ENCODE data around the gene ERICH4.

- no peak for TF ChIP-seq ZBTB8A (IDR thresholded peaks at IDR 0.05; ENCODE audit: partially characterized antibody)
- TF ChIP-seq POLR2A (conservative IDR thresholded peaks at IDR 0.05): no peak
- TF ChIP-seq ZNF318 (IDR thresholded peaks at IDR 0.05; ENCODE audit: borderline replicate concordance in 1 of 2, low read depth in 1 of 2): no peak
- TF ChIP-seq TARDBP (IDR thresholded peaks at IDR 0.05): no peak
- TF ChIP-seq ATF2 (CRISPR knock-in tag; IDR thresholded peaks at IDR 0.05): no peak
- TF ChIP-seq ZC3H11A (IDR thresholded peaks at IDR 0.05; ENCODE audit: low read depth, low read length): no peak
- no peak for TF ChIP-seq ZNF740 (CRISPR knock-in tag; IDR thresholded peaks at IDR 0.05)
- no peak for TF ChIP-seq ZNF740 (tag; IDR thresholded peaks at IDR 0.05)
- TF ChIP-seq CTCF (IDR thresholded peaks at IDR 0.05 in 2 of 3, conservative IDR thresholded peaks at IDR 0.05 in 1 of 3; ENCODE audit: insufficient read depth in 2 of 3, low read depth in 1 of 3, low read length in 3 of 3): no peak
- TF ChIP-seq EZH2 (IDR thresholded peaks at IDR 0.05; ENCODE audit: borderline replicate concordance, low read depth, low read length): no peak
- TF ChIP-seq USF1 (CRISPR knock-in tag; IDR thresholded peaks at IDR 0.05): no peak
- no peak for TF ChIP-seq ESRRA (IDR thresholded peaks at IDR 0.05; ENCODE audit: borderline replicate concordance, low read depth)
- TF ChIP-seq HINFP (tag; conservative IDR thresholded peaks at IDR 0.05; ENCODE audit: low read depth): no peak
Observed at GRCh38 chr19:41416194-41416674, 26.7 kb upstream of the ERICH4 start.
